Upper lobe of right lung (tissue), 1 donor: Measurements from ENCODE around the gene TTC23L. TPM values are rescaled to one million over a fixed set of nuclear protein-coding genes. Genes with fewer than 3 reads are reported as not detected.
A peak's percentile ranks its signal among the peaks of the same experiment; 100 is the strongest.

Experiments
- ATAC-seq: fragments of 200-7000 bp; cut with Tn5 transposase; one replicate; pipeline ENCODE4 v1.9.1; 2020; ENCODE audit warnings: mild to moderate bottlenecking, moderate library complexity
- DNase-seq: peaks from one replicate; pipeline ENCODE4 v3.0.0-alpha.2; 2020
- H3K27ac ChIP-seq: fragments of 200-600 bp; one replicate; pipeline ENCODE4 v1.8.0; 2022
- H3K27me3 ChIP-seq: fragments of 200-600 bp; one replicate; pipeline ENCODE4 v1.8.0; 2022; ENCODE audit warnings: mild to moderate bottlenecking
- H3K36me3 ChIP-seq: fragments of 200-600 bp; one replicate; pipeline ENCODE4 v1.8.0; 2022
- H3K4me1 ChIP-seq: fragments of 200-600 bp; one replicate; pipeline ENCODE4 v1.8.0; 2022
- H3K4me3 ChIP-seq: fragments of 200-600 bp; one replicate; pipeline ENCODE4 v1.8.0; 2022; ENCODE audit warnings: mild to moderate bottlenecking
- H3K9me3 ChIP-seq: fragments of 200-600 bp; one replicate; pipeline ENCODE4 v1.8.0; 2022
- CTCF ChIP-seq: fragments of 200-600 bp; IDR thresholded peaks from one replicate; pipeline ENCODE4 v1.8.0; 2022; ENCODE audit warnings: antibody characterized with exemption
- intact Hi-C: fragments of 100-400 bp; cut with DNase I; formaldehyde crosslinking; loops from one replicate; pipeline ENCODE4 v1.11.0; 2022
- total RNA-seq: library from RNA; stranded (reverse); fragmentation: NEBNext Ultra II Directional; extraction: Animal tissue kit (Norgen Biotek cat#: 25700); gene quantifications from one replicate; pipeline ENCODE4 v1.2.1, GENCODE V29; 2021
- donor health status: DM: no; HTN: yes; CAD: no; lungs with severe emphysema.

The TTC23L gene
- total RNA-seq, 1 donor from 2014 or later: 0.20 TPM

GRCh38 chr5:34833976-34834793, 4.8 kb upstream of the TTC23L start:
- Histone ChIP-seq H3K36me3 (peaks cover 15% of the 10 kb centered on the region), H3K4me3 (no peak overlapping the region), H3K27me3 (no peaks in the 10 kb centered on the region), H3K9me3 (no peaks in the 10 kb centered on the region), H3K27ac (no peak overlapping the region), H3K4me1 (peaks cover 5% of the 10 kb centered on the region)
- ATAC-seq: peak; percentile 37
- DNase-seq: no peak
- intact Hi-C loops: no loop called here
- no peak for TF ChIP-seq CTCF

- ATAC-seq (no peak), DNase-seq (no peak)
- H3K4me1 ChIP-seq: peaks cover 5% of the 10 kb centered on the region
- H3K4me3 ChIP-seq: no peak overlapping the region
- no peak overlapping the region for H3K27ac ChIP-seq
- intact Hi-C loops: no loop called here
- no peaks in the 10 kb centered on the region for H3K27me3 ChIP-seq
- no peak for TF ChIP-seq CTCF
- peaks cover 10% of the 10 kb centered on the region for H3K36me3 ChIP-seq
- no peaks in the 10 kb centered on the region for H3K9me3 ChIP-seq
Measured at GRCh38 chr5:34834794-34835089, 4.2 kb upstream of the TTC23L start.

- no peaks in the 10 kb centered on the region for H3K27me3 ChIP-seq
- peaks cover 5% of the 10 kb centered on the region for H3K4me1 ChIP-seq
- ATAC-seq (no peak), DNase-seq (no peak)
- H3K9me3 ChIP-seq: no peaks in the 10 kb centered on the region
- H3K4me3 ChIP-seq: no peak overlapping the region
- TF ChIP-seq CTCF: no peak
- peaks cover 1% of the 10 kb centered on the region for H3K36me3 ChIP-seq
- intact Hi-C loops: no loop called here
- no peak overlapping the region for H3K27ac ChIP-seq
Measured at GRCh38 chr5:34835664-34836063, 3.3 kb upstream of the TTC23L start.

- Histone ChIP-seq H3K4me3 (no peak overlapping the region), H3K9me3 (no peaks in the 10 kb centered on the region), H3K27me3 (no peaks in the 10 kb centered on the region), H3K27ac (no peak overlapping the region), H3K36me3 (no peaks in the 10 kb centered on the region), H3K4me1 (no peaks in the 10 kb centered on the region)
- intact Hi-C loops: no loop called here
- no peak for DNase-seq
- ATAC-seq: no peak
- no peak for TF ChIP-seq CTCF
Measured at GRCh38 chr5:34841816-34842215, 2.9 kb downstream of the TTC23L start.

- no peak for ATAC-seq
Measured at GRCh38 chr5:34842554-34842953, 3.6 kb downstream of the TTC23L start.

More at GRCh38 chr5:34842554-34842953, 3.6 kb downstream of the TTC23L start:
- intact Hi-C loops: no loop called here
- TF ChIP-seq CTCF: no peak
- no peak overlapping the region for H3K4me3 ChIP-seq
- no peaks in the 10 kb centered on the region for H3K9me3 ChIP-seq
- no peaks in the 10 kb centered on the region for H3K27me3 ChIP-seq
- no peak for DNase-seq
- H3K4me1 ChIP-seq: no peaks in the 10 kb centered on the region
- H3K27ac ChIP-seq: no peak overlapping the region
- H3K36me3 ChIP-seq: no peaks in the 10 kb centered on the region
